ENCODE results near the gene PKDREJ. TPM values are rescaled to one million over a fixed set of nuclear protein-coding genes. Genes with fewer than 3 reads are reported as not detected.

Gene PKDREJ
- not detected in 2 replicates for total RNA-seq

DNA sequence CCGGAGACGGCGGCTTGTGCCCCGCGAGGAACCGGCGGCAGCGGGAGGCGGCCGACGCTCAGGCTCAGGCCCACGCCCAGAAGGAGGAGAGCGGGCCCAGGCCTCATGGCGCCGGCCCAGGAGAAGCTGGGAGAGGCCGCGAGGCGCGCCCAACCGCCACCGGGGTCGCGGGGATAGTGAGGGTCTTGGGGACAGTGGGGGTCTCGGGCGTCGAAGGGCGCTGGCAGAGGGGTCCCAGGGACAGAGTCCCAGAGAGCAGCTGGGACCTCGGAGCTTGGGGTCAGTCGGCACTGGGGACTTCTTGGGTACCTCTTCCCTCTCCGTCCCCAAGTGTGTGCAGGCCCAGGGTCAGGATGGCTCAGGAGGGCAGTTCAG, at the start of gene PKDREJ:
TSS of gene PKDREJ (minus strand) at position 128 of the 375 bp plus-strand sequence. CDS start at position 107, 21 bp downstream.

DNA sequence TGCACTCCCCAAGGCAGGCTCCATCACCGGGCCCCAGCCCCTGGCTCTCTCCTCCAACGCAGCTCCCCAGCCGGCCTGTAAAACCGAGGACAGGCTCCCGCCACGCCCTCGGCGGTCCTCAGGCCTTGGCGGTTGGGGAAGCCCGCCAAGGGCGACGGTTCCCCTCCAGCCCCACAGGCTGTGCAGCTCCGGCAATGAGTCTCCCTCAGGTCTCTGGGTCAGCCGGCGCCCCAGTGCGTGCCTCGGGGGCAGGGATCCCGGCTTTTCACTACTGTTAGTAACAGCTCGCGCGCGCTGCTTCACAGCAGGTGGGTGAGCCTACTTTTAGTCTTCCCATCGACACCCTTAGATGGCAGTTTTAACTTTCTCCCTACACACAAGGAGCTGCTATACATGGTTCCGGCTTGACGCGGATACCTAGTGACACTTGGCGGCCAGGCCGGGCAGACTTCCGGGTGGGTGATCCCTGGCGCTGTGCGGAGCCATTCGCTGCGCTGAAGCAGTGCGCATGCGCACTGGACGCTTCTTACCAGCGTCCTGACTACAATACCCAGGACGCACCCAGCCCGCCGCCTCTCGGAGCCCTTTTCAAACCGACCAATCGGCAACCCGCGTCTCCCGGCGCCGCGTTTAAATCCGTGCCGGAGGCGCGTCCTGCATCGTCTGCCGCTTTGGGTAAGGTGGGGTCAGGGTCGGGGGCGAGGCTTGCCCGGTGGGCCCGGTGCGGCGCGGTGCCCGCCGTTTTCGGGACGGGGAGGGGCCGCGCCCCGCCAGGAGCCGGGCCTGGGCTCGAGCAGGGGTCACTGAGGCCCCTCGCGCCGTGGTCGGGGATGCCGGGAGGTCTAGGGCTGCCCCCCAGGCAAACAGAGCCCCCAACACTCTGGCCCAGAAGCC, 33.4 kb upstream of the PKDREJ start, which contains the start of gene GTSE1:
TSS of gene GTSE1 (plus strand) at position 614 of the 894 bp plus-strand sequence. CDS start 531 bp downstream, outside the sequence.

DNA sequence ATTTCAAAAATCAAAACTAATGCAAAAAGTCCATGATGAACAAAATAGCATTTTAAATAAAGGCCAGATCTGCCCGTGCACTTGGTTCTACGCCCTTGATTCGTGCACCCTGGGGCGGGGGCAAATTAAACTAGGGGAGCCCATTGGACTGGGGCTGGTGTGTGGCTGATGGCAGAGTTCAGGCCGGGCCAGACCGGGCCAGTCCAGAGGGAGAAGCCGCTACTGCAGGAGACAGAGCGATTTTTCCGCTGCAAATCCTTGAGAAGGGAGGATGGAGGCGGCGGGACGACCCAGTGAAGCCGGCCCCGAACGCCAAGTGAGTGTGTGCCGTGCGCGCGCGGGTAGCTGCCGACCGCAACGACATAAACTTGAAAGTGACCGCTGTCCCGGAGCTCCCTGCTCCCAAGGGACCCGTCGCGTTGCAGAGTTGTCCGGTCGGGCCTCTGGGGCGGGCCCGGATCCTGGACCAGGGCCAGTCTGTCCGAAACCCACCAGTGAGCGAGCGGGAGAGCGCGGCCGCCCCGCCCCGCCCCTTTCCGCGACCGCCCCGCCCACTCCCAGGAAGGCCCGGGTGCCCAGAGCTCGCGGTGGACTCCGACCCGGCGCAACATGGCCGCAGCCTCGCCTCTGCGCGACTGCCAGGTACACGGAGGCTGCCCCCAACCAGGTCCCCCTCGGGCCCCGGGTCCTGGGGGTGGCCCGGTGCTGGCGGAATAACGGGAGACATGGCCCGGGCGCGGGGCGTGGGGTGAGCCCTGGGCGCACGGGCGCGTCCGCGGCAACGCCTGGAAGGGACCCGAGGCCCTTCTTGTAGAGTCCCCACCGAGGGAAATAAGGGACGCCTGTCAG, 4.5 kb upstream of the PKDREJ start, which contains the start of gene TTC38:
TSS of gene TTC38 (plus strand) at position 578 of the 849 bp plus-strand sequence. CDS start at position 610, 32 bp downstream.

GRCh38 chr22:46250035-46250782, 12.9 kb downstream of the PKDREJ start, which contains the start of gene CDPF1:
TSS of gene CDPF1 (minus strand) at chr22:46250293. CDS start at chr22:46248284, 2,009 bp downstream.

Other genes starting within 250 kb of the PKDREJ start
- 10.1 and 21.8 TPM in 2 replicates for gene PPARA, start 112.8 kb downstream of the PKDREJ start, total RNA-seq
- gene CDPF1, start 13.1 kb downstream of the PKDREJ start, total RNA-seq: 9.2 and 58.5 TPM in 2 replicates
- gene TTC38, start 4.7 kb upstream of the PKDREJ start, total RNA-seq: 28.7 and 41.2 TPM in 2 replicates
- 13.8 and 15.9 TPM in 2 replicates for gene GTSE1, start 33.5 kb upstream of the PKDREJ start, total RNA-seq
- gene TRMU, start 72.4 kb upstream of the PKDREJ start, total RNA-seq: 26.2 and 27.7 TPM in 2 replicates